ENCODE data around the gene ERC2.

The ERC2 gene

GRCh38 chr3:56424885-56425284 lies 43.4 kb downstream of the ERC2 start:
- DNase-seq (ENCODE audit: low read depth in 2 of 2), result no peak

GRCh38 chr3:56424336-56424735 lies 43.9 kb downstream of the ERC2 start:
- DNase-seq (ENCODE audit: low read depth in 2 of 2), result no peak

- no peak for DNase-seq (ENCODE audit: low read depth in 2 of 2)
These were observed 44.6 kb downstream of the ERC2 start for GRCh38 chr3:56423661-56424099.

- no peak for DNase-seq (ENCODE audit: low read depth in 2 of 2)
These were observed 46.0 kb downstream of the ERC2 start for GRCh38 chr3:56422316-56422715.

GRCh38 chr3:56421205-56421604 lies 47.1 kb downstream of the ERC2 start:
- DNase-seq (ENCODE audit: low read depth in 2 of 2), result peak; percentile 4 to 8

GRCh38 chr3:56415652-56416051 lies 52.6 kb downstream of the ERC2 start:
- no peak for DNase-seq (ENCODE audit: low read depth in 2 of 2)

- DNase-seq (ENCODE audit: low read depth in 2 of 2), result no peak
These were observed 54.4 kb downstream of the ERC2 start for GRCh38 chr3:56413911-56414310.

- DNase-seq (ENCODE audit: low read depth in 2 of 2), result no peak
These were observed 57.1 kb downstream of the ERC2 start for GRCh38 chr3:56411166-56411565.

GRCh38 chr3:56410576-56410975 lies 57.7 kb downstream of the ERC2 start:
- no peak for DNase-seq (ENCODE audit: low read depth in 2 of 2)

GRCh38 chr3:56409790-56410189 lies 58.5 kb downstream of the ERC2 start:
- DNase-seq (ENCODE audit: low read depth in 2 of 2), result no peak

GRCh38 chr3:56408761-56409196 lies 59.5 kb downstream of the ERC2 start:
- DNase-seq (ENCODE audit: low read depth in 2 of 2), result no peak

GRCh38 chr3:56406826-56407515 lies 61.3 kb downstream of the ERC2 start:
- DNase-seq (ENCODE audit: low read depth in 2 of 2), result no peak

- no peak for DNase-seq (ENCODE audit: low read depth in 2 of 2)
These were observed 63.4 kb downstream of the ERC2 start for GRCh38 chr3:56404884-56405283.

GRCh38 chr3:56398659-56399058 lies 69.6 kb downstream of the ERC2 start:
- no peak for DNase-seq (ENCODE audit: low read depth in 2 of 2)

GRCh38 chr3:56397798-56398197 lies 70.5 kb downstream of the ERC2 start:
- DNase-seq (ENCODE audit: low read depth in 2 of 2), result no peak

- peak in 1 of 2 donors; percentile 4 for DNase-seq (ENCODE audit: low read depth in 2 of 2)
These were observed 79.0 kb downstream of the ERC2 start for GRCh38 chr3:56389183-56389830.

GRCh38 chr3:56383092-56383491 lies 85.2 kb downstream of the ERC2 start:
- DNase-seq (ENCODE audit: low read depth in 2 of 2), result no peak

- DNase-seq (ENCODE audit: low read depth in 2 of 2), result no peak
These were observed 88.5 kb downstream of the ERC2 start for GRCh38 chr3:56379723-56380287.

GRCh38 chr3:56375654-56376053 lies 92.6 kb downstream of the ERC2 start:
- no peak for DNase-seq (ENCODE audit: low read depth in 2 of 2)

- no peak for DNase-seq (ENCODE audit: low read depth in 2 of 2)
These were observed 94.9 kb downstream of the ERC2 start for GRCh38 chr3:56373386-56373785.

- DNase-seq (ENCODE audit: low read depth in 2 of 2), result no peak
These were observed 97.1 kb downstream of the ERC2 start for GRCh38 chr3:56370991-56371775.

GRCh38 chr3:56369914-56370313 lies 98.4 kb downstream of the ERC2 start:
- no peak for DNase-seq (ENCODE audit: low read depth in 2 of 2)

All from stimulated activated CD8-positive, alpha-beta memory T cell treated with anti-CD3 and anti-CD28 coated beads, Interleukin-15, amount 100 ng/mL, for 48 hours (primary cell).